H4 (cell line): ENCODE data around the gene FAM110D. TPM values are rescaled to one million over a fixed set of nuclear protein-coding genes. Genes with fewer than 3 reads are reported as not detected.

Source experiments
- DNase-seq: peaks from one replicate; pipeline ENCODE4 v3.0.0-alpha.2; 2015; ENCODE audit warnings: low spot score
- total RNA-seq: library from RNA; depleted of rRNA; stranded (reverse); fragments of >200 nt; shearing (Covaris generic); gene quantifications from 2 replicates; pipeline ENCODE4 v1.2.3, GENCODE V29; 2014; rRNA removed

Gene FAM110D
- total RNA-seq = 0.04 and 0.12 TPM in 2 replicates

GRCh38 chr1:26158908-26159742 is at the start of gene FAM110D:
FAM110D (plus strand) TSS chr1:26159079; CDS start chr1:26161292, 2,213 bp downstream.
- no peak for DNase-seq

GRCh38 chr1:26109229-26110164 is 49.4 kb upstream of the FAM110D start:
- DNase-seq = no peak

GRCh38 chr1:26110731-26111529 is 47.9 kb upstream of the FAM110D start:
- peak; percentile 43 for DNase-seq

GRCh38 chr1:26111530-26112406 is 47.1 kb upstream of the FAM110D start, which contains the start of gene PDIK1L:
PDIK1L (plus strand) TSS chr1:26111824; CDS start chr1:26114309, 2,485 bp downstream.
- peak; percentile 85 for DNase-seq

- DNase-seq = no peak
Observed at GRCh38 chr1:26112407-26112775, 46.5 kb upstream of the FAM110D start.

- DNase-seq = no peak
Observed at GRCh38 chr1:26114165-26114927, 44.5 kb upstream of the FAM110D start.

- no peak for DNase-seq
Observed at GRCh38 chr1:26119892-26120608, 38.8 kb upstream of the FAM110D start.

- no peak for DNase-seq
Observed at GRCh38 chr1:26121854-26122773, 36.8 kb upstream of the FAM110D start.

- no peak for DNase-seq
Observed at GRCh38 chr1:26122988-26123973, 35.6 kb upstream of the FAM110D start.

GRCh38 chr1:26124418-26125331 is 34.2 kb upstream of the FAM110D start:
- DNase-seq = no peak

- DNase-seq = no peak
Observed at GRCh38 chr1:26125382-26125781, 33.5 kb upstream of the FAM110D start.

GRCh38 chr1:26125946-26126320 is 32.9 kb upstream of the FAM110D start:
- DNase-seq = no peak

- DNase-seq = peak; percentile 95
Observed at GRCh38 chr1:26126321-26127084, 32.4 kb upstream of the FAM110D start.

GRCh38 chr1:26127235-26128163 is 31.4 kb upstream of the FAM110D start:
- no peak for DNase-seq
